NCI-H1930 (cell line): ENCODE measurements around the gene FANCL.
"Not testable (repeated sequence)": the region's sequence is repeated elsewhere in the genome, so short reads cannot be mapped to it uniquely, and the experiment has no call there.

Experiments used
- DNase-seq, 2 experiments: peaks; one replicate each; lab custom pipeline; 2025; lab: John Stamatoyannopoulos, UW

FANCL gene

GRCh38 chr2:58240670-58241545, at the start of gene FANCL:
FANCL (minus strand) TSS chr2:58241325; CDS start chr2:58241313, 12 bp downstream.
- DNase-seq: peak; percentile 86 to 90

GRCh38 chr2:58289029-58289428, 47.9 kb upstream of the FANCL start:
- no peak for DNase-seq

GRCh38 chr2:58283931-58284330, 42.8 kb upstream of the FANCL start:
- DNase-seq: no peak

- not testable (repeated sequence) for DNase-seq
Observed at GRCh38 chr2:58275144-58275543, 34.0 kb upstream of the FANCL start.

GRCh38 chr2:58271826-58272225, 30.7 kb upstream of the FANCL start:
- no peak for DNase-seq

GRCh38 chr2:58268685-58269084, 27.6 kb upstream of the FANCL start:
- no peak for DNase-seq

- DNase-seq: no peak
Observed at GRCh38 chr2:58266211-58266610, 25.1 kb upstream of the FANCL start.

- DNase-seq: no peak
Observed at GRCh38 chr2:58261209-58261608, 20.1 kb upstream of the FANCL start.

- not testable (repeated sequence) for DNase-seq
Observed at GRCh38 chr2:58258456-58258855, 17.3 kb upstream of the FANCL start.

- not testable (repeated sequence) for DNase-seq
Observed at GRCh38 chr2:58251331-58252201, 10.4 kb upstream of the FANCL start.

- DNase-seq: no peak
Observed at GRCh38 chr2:58241546-58241864, 380 bp upstream of the FANCL start.

GRCh38 chr2:58239243-58239925, 1.7 kb downstream of the FANCL start:
- DNase-seq: no peak

GRCh38 chr2:58237741-58238140, 3.4 kb downstream of the FANCL start:
- no peak for DNase-seq

- DNase-seq: no peak
Observed at GRCh38 chr2:58235984-58236383, 5.1 kb downstream of the FANCL start.

GRCh38 chr2:58235170-58235569, 6.0 kb downstream of the FANCL start:
- DNase-seq: no peak

- no peak for DNase-seq
Observed at GRCh38 chr2:58228299-58228698, 12.8 kb downstream of the FANCL start.

GRCh38 chr2:58227171-58227917, 13.8 kb downstream of the FANCL start:
- DNase-seq: no peak

GRCh38 chr2:58221909-58222308, 19.2 kb downstream of the FANCL start:
- DNase-seq: no peak

- DNase-seq: no peak
Observed at GRCh38 chr2:58215429-58215828, 25.7 kb downstream of the FANCL start.

GRCh38 chr2:58210951-58211568, 30.1 kb downstream of the FANCL start:
- DNase-seq: not testable (repeated sequence)

GRCh38 chr2:58207189-58207588, 33.9 kb downstream of the FANCL start:
- DNase-seq: no peak
